Testis (tissue), 2 donors: ENCODE results near the gene PDE4C.

Experiments used
- CTCF ChIP-seq, 3 experiments: fragments of 450-650 bp in 2 of 3; fragments of 200-600 bp in 1 of 3; sonication (generic) in 1 of 3; IDR thresholded peaks; one replicate each; pipeline ENCODE4 v1.5.1; 2016 to 2019; ENCODE audit warnings: antibody characterized with exemption in 3 of 3, mild to moderate bottlenecking in 2 of 3, moderate library complexity in 1 of 3
- POLR2A ChIP-seq: fragments of 450-650 bp; IDR thresholded peaks from one replicate; pipeline ENCODE4 v1.6.1; 2017; ENCODE audit warnings: antibody characterized with exemption, mild to moderate bottlenecking, moderate library complexity

- TF ChIP-seq CTCF (IDR thresholded peaks at IDR 0.05) (no peak), POLR2A (no peak)
Observed at GRCh38 chr19:18176367-18177310, 49.6 kb downstream of the PDE4C start.
